DND-41 (cell line): ENCODE data around the gene LRRC46.

Experiments
- EZH2 ChIP-seq: IDR thresholded peaks from 3 replicates; pipeline ENCODE4 v1.6.1; 2012; ENCODE audit warnings: borderline replicate concordance, low read depth, mild to moderate bottlenecking, moderate library complexity, low read length, inconsistent platforms; ENCODE audit not compliant: severe bottlenecking
- TF ChIP-seq, protein P1 (sequence below): IDR thresholded peaks from 2 replicates; pipeline ENCODE4 v1.5.1; 2012; ENCODE audit warnings: borderline replicate concordance, low read length, moderate library complexity, mild to moderate bottlenecking; ENCODE audit not compliant: poor library complexity, severe bottlenecking; ENCODE audit errors: extremely low read depth

DNA sequence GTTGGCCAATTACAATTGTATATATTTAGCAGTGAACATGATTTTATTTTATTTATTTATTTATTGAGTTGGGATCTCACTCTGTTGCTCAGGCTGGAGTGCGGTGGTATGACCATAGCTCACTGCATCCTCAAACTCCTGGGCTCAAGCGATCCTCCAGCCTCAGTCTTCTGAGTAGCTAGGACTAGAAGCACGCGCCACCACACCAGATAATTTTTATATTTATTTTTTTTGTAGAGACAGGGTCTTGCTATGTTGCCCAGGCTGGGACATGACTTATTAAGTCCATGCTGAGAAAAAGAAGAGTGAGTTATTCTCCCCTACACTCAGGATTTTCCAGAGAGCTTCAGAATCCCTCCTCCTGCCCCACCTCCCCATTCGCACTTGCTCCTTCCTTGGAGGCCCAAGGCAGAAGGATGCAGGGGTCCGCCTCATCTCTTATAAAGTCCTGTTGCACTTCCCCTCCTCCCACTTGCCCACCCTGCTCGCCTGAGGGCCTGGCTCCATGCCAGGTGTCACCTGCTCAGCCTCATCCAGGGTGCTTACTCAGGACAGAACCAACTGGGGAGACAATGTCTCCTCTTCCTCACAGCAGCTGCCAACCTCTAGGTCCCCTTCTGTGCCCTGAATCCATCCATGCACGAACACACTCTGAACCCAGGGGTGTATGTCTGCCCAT lies 48.4 kb downstream of the LRRC46 start:
- TF ChIP-seq, protein P1, sequence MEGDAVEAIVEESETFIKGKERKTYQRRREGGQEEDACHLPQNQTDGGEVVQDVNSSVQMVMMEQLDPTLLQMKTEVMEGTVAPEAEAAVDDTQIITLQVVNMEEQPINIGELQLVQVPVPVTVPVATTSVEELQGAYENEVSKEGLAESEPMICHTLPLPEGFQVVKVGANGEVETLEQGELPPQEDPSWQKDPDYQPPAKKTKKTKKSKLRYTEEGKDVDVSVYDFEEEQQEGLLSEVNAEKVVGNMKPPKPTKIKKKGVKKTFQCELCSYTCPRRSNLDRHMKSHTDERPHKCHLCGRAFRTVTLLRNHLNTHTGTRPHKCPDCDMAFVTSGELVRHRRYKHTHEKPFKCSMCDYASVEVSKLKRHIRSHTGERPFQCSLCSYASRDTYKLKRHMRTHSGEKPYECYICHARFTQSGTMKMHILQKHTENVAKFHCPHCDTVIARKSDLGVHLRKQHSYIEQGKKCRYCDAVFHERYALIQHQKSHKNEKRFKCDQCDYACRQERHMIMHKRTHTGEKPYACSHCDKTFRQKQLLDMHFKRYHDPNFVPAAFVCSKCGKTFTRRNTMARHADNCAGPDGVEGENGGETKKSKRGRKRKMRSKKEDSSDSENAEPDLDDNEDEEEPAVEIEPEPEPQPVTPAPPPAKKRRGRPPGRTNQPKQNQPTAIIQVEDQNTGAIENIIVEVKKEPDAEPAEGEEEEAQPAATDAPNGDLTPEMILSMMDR, result no peak
- TF ChIP-seq EZH2, result no peak
